ENCODE data around the gene FAM174C. TPM values are rescaled to one million over a fixed set of nuclear protein-coding genes. Genes with fewer than 3 reads are reported as not detected.

FAM174C gene
- 10 to 100 TPM; 50.5 to 98.4 (median 86.9) TPM for polyA plus RNA-seq

DNA sequence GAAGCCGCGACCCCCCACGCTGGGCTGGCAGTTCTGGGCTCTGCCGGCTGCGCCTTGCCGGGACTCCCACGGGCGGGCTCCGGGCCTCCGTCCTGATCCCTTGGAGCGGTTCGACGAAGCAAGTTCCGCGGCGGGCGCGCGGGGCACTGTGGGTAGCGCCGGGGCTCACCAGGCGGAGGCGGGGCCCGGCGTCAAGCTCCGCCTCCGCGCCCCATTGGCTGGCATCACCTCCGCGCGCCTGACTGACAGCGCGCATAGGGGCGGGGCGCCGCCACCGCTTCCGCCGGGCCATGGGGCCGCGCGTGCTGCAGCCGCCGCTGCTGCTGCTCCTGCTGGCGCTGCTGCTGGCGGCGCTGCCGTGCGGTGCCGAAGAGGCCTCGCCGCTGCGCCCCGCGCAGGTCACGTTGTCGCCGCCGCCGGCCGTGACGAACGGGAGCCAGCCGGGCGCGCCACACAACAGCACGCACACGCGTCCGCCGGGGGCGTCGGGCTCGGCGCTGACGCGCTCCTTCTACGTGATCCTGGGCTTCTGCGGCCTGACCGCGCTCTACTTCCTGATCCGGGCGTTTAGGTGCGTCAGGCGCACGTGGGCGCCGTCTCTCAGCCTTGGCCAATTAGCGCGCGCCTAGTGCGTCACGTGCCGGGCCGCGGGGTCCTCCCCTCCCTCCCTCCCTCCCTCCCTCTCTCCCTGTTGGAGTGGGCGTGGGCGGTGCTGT lies at the start of gene FAM174C:
TSS of gene FAM174C (plus strand) at position 271 of the 716 bp plus-strand sequence. CDS start at position 291, 20 bp downstream.
- Mint-ChIP-seq H3K9me3 (no peaks in the 10 kb centered on the region), H3K36me3 (peaks cover 10 to 32% (median 14%) of the 10 kb centered on the region in 3 donors), H3K4me1 (peaks cover 43 to 49% of the 10 kb centered on the region in 2 donors)

DNA sequence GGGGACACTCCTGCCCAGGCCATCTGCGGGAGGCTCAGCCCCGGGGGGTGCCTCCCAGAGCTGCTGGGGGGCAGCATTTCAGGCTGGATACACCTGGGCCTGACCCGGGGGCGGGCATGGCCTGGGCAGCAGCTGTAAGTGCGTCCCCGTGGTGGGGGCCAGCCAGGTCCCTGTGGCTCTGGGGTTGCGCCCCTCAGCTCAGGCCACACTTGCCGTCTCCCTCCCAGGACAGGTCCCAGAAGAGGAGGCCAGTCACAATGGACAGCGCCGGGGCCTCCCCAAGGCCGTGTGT lies 49.2 kb upstream of the FAM174C start:
- Mint-ChIP-seq H3K4me1 (no peaks in the 10 kb centered on the region), H3K9me3 (no peaks in the 10 kb centered on the region), H3K27ac (no peak overlapping the region), H3K4me3 (no peak overlapping the region), H3K27me3 (ENCODE audit: low read depth in 3 of 3) (peaks cover 0 to 1% (median 0%) of the 10 kb centered on the region in 3 donors), H3K36me3 (no peaks in the 10 kb centered on the region)
- DNase-seq = no peak

More for the DNA sequence above, at the start of gene FAM174C:
- DNase-seq = peak; percentile 95 to 97 (median 96)
- peak within 1 kb of the TSS; percentile 84 to 96 (median 94) for H3K27ac Mint-ChIP-seq
- H3K4me3 Mint-ChIP-seq = peak within 1 kb of the TSS; percentile 80 to 85 (median 83)
- H3K27me3 Mint-ChIP-seq (ENCODE audit: low read depth in 3 of 3) = peaks cover 16 to 34% (median 27%) of the 10 kb centered on the region in 3 donors

DNA sequence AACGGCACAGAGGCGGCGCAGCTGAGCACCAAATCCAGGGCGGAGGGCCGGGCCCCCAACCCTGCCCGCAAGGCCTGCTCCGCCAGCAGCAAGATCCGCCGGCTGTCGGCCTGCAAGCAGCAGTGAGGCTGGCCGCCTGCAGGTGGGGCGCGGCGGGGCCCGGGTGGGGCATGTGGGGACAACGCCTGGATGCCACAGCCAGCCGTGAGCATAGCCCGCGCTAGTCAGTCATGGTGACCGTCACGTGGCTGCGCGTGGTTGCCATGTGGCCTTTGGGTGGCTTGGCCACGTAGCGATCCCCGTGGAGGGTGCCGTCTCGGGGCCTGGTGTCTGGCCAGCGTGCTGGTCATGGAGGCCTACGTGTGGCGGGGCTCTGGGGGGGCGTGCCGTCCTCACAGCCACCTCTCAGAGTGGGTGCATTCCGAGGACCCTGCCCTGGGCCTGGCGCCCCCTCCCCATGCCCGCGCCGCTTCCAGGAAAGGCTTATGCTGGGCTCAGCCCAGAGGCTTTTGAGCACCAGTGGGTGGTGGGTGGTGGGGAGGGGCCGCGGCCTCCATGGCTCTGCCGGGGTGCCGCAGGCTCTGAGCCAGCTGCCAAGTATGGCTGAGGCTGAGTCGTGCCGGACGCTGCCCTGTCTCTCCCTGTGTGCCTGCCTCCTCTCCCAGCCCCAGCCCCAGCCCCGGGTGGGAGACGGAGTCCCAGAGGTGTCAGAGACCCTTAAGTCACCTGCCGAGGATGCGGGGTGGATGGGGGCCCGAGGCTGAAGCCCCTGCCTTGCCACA lies 48.6 kb upstream of the FAM174C start:
- Mint-ChIP-seq H3K4me3 (no peak overlapping the region), H3K27ac (no peak overlapping the region), H3K27me3 (ENCODE audit: low read depth in 3 of 3) (peaks cover 0 to 1% (median 1%) of the 10 kb centered on the region in 3 donors), H3K9me3 (no peaks in the 10 kb centered on the region), H3K4me1 (no peaks in the 10 kb centered on the region), H3K36me3 (no peaks in the 10 kb centered on the region)
- no peak for DNase-seq

DNA sequence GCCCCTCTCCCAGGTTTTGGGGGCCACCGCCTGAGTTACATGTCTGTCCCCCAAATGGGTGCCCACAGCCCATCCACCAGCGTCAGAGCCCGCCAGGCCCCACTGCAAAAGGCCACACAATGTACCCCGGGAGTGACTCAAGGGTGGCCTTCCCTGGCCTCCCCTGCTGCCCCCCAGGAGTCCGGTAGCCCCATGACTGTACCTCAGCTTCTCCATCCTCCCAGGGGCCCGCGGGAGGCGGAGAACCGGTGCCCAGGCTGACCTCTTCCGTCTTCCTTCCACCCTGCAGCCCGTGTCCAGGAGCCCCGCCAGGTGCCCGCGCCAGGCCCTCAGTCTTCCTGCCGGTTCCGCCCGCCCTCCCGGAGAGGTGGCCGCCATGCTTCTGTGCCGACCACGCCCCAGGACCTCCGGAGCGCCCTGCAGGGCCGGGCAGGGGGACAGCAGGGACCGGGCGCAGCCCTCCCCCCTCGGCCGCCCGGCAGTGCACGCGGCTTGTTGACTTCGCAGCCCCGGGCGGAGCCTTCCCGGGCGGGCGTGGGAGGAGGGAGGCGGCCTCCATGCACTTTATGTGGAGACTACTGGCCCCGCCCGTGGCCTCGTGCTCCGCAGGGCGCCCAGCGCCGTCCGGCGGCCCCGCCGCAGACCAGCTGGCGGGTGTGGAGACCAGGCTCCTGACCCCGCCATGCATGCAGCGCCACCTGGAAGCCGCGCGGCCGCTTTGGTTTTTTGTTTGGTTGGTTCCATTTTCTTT lies 47.9 kb upstream of the FAM174C start:
- no peaks in the 10 kb centered on the region for H3K9me3 Mint-ChIP-seq

DNA sequence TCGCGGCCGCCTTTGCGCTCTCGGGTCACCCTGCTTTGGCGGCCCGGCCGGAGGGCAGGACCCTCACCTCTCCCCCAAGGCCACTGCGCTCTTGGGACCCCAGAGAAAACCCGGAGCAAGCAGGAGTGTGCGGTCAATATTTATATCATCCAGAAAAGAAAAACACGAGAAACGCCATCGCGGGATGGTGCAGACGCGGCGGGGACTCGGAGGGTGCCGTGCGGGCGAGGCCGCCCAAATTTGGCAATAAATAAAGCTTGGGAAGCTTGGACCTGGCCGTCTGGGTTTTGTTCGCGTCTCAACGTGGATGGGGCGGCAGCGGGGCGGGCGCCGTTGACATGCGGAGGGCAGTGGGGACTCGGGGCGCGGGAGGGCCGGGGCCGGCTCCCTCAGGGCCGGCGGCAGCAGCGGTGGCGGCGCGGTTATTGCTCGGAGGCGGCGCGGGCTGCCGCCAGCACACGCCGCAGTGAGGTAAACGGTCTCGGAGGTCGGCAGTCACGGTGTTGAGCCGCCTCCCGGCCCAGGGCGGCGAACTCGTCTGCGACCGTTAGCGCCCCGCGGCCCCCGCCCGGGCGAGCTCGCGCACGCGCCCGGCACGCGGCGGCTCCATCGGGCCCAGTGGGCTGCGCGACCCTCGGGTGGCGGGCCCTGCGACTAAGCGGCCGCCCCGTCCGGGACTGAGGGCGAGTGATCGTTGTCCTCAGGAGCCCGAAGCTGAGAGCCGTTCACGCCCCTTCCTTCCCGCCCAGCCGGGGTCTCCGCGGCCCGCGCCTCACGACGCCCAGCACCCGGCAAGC lies 47.0 kb upstream of the FAM174C start:
- no peaks in the 10 kb centered on the region for H3K9me3 Mint-ChIP-seq
- no peaks in the 10 kb centered on the region for H3K4me1 Mint-ChIP-seq
- H3K27ac Mint-ChIP-seq = no peak overlapping the region
- H3K27me3 Mint-ChIP-seq (ENCODE audit: low read depth in 3 of 3) = peaks cover 0 to 4% (median 1%) of the 10 kb centered on the region in 3 donors
- H3K36me3 Mint-ChIP-seq = no peaks in the 10 kb centered on the region
- no peak overlapping the region for H3K4me3 Mint-ChIP-seq
- no peak for DNase-seq

More for the DNA sequence above, 47.9 kb upstream of the FAM174C start:
- H3K27ac Mint-ChIP-seq = no peak overlapping the region
- peaks cover 0 to 2% (median 1%) of the 10 kb centered on the region in 3 donors for H3K27me3 Mint-ChIP-seq (ENCODE audit: low read depth in 3 of 3)
- no peaks in the 10 kb centered on the region for H3K36me3 Mint-ChIP-seq
- H3K4me1 Mint-ChIP-seq = no peaks in the 10 kb centered on the region
- no peak overlapping the region for H3K4me3 Mint-ChIP-seq
- no peak for DNase-seq

DNA sequence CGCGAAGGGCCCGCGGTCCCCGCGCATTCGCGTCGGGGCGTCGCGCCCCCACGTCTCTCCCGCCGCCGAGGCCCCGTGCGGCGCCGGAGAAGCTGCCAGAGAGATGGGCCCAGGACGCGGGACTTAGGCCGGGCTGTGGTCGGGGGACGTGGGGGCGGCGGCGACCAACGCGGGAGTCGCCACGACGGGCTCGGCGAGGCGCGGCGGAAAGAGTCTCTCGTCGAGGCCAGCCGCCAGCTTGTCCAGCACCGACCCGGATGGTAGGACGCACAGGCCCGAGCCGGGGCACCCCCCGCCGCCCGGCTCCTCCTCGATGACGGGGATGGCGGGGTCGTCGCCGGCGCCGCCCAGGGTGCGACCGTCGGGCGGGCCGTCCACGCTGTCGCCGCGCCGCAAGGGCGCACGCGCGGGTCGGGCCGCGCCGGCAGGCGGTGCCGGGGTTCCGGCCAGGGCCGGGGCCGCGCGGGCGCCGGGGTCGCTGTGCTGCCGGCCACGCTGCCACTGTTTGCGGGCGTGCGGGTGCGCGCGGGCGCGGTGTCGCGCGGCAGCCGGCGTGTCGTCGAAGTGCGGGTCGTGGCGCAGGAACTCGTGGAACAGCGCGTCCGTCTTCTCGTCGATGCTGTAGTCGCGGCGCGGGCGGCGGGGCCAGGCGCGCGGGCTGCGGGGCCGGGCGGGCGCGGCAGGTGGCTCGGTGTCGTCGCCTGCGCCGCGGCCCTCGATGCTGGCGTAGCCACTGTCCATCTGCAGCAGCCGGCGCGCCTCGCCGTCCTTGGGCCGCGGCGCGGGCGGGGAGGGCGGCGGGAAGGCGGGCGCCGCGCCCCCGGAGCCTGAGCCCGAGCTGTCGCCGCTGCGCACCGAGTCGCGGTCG lies 46.0 kb upstream of the FAM174C start:
- H3K4me1 Mint-ChIP-seq = no peaks in the 10 kb centered on the region
- no peak overlapping the region for H3K27ac Mint-ChIP-seq
- no peaks in the 10 kb centered on the region for H3K36me3 Mint-ChIP-seq
- H3K4me3 Mint-ChIP-seq = no peak overlapping the region
- no peak for DNase-seq
- no peaks in the 10 kb centered on the region for H3K9me3 Mint-ChIP-seq
- peaks cover 0 to 4% (median 3%) of the 10 kb centered on the region in 3 donors for H3K27me3 Mint-ChIP-seq (ENCODE audit: low read depth in 3 of 3)

DNA sequence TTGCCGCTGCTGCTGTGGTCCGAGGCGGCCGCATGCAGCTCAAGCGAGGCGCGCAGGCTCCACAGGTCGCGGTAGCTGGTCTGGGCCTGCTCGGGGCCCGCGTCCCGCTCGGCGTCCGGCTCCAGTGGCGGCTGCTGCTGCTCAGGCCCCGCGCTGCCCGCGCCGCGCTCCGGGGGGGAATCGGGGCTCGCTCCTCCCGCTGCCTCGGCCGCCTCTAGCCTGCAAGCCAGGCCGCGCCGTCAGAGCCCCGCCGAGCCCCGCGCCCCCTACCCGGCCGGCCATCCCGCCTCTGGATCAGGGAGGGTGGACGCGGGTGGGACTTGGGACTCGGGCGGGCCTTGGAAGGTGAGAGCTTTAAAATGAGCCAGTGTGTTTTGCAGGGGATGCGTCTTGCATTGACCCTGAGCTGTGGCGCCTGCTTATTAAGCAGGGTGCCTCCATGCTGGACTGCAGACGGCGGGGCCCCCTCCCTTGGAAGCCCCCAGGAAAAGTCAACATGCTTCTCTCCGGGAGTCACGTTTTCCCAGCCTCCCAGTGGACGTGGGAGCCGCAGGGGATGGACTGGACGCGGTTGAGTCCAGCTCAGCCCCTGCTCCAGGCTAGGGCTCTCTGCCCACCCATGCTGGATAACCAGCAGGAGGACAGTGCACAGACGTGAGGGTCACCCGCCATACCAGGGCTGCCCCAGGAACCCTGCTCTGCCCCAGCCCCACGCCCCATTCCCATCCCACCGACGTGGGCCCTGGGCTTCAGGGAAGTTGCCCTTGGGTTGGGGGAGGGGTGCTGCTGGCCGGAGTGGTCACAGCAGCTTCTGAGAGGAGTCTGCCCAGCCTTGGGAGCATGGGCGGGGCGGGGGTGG lies 45.2 kb upstream of the FAM174C start:
- Mint-ChIP-seq H3K27me3 (ENCODE audit: low read depth in 3 of 3) (peaks cover 0 to 4% (median 3%) of the 10 kb centered on the region in 3 donors), H3K9me3 (no peaks in the 10 kb centered on the region), H3K4me3 (no peak overlapping the region), H3K4me1 (no peaks in the 10 kb centered on the region), H3K36me3 (no peaks in the 10 kb centered on the region), H3K27ac (no peak overlapping the region)
- DNase-seq = no peak

DNA sequence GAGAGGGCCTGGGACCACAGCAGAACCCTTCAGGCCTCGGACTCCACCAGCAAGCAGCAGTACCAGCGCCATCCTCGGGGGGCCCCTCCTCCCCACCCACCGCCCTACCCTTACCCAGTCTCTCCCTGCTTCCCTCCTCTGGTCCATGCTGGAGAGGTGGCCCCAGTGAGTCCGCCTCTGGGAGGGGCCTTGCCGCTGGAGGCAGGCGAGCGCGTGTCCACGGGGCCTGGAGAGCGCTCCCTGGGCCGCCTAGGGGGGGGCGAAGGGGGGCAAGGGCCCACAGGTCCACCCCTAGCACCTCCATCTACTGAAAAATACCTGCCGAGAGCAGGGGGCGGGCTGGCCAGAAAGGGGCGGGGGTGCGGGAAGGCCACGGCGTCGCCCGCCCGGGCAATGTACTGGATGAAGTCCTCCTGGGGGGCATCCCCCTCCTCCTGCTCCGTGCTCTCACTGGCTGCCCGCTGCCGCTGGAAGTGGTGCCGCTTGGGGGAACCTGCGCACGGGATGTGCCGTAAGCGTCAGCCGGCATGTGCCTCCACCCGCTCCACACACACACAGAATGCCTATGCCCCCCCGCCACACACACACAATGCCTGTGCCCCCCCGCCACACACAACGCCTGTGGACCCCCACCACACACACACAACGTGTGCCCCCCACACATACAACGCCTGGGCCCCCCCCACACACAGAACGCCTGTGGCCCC lies 44.4 kb upstream of the FAM174C start:
- Mint-ChIP-seq H3K27me3 (ENCODE audit: low read depth in 3 of 3) (peaks cover 0 to 5% (median 3%) of the 10 kb centered on the region in 3 donors), H3K4me1 (no peaks in the 10 kb centered on the region), H3K36me3 (no peaks in the 10 kb centered on the region), H3K9me3 (no peaks in the 10 kb centered on the region), H3K27ac (no peak overlapping the region), H3K4me3 (no peak overlapping the region)
- no peak for DNase-seq

DNA sequence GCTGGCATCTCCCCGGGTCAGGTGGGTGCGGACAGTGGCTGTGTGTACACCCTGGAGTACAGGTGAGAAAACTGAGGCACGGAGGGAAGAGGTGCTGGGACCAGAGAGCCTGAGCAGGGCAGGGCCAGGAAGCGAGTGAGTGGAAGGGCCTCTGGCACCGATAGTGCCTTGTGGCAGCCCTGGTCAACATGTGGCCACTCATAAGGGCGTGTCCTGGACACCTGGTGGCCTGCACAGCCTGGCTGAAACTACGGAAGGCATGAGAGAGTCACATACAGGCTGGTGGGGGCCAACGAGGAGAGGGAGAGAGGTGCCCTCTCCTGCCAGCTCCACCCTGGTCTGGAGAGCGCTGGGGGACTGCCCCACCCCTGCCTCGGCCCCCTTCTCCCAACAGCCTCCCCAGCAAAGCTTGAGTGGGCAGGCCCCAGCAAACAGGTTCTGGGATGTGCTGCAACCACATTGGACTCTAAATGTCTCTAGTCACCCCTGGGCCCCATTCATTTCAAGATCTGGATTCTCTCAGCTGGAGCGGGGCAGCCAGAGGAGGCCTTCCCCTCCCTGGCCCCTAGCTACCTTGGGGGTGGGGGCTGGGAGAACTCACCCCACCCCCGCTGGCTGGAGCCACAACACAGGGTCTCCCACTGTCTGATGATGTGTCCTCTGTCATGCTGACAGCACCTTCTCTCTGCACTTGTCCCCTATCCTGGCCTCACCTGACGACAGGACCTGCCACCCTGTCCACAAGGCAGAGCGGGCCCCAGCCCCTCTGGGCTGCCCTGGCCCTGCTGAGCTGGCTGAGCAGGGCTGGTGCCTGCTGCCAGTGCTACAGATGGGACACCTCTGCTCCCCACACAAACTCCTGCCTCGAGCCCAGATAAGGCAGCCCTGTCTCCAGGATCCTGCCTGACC lies 43.3 kb upstream of the FAM174C start:
- no peaks in the 10 kb centered on the region for H3K4me1 Mint-ChIP-seq
- no peaks in the 10 kb centered on the region for H3K9me3 Mint-ChIP-seq
- peaks cover 0 to 5% (median 3%) of the 10 kb centered on the region in 3 donors for H3K27me3 Mint-ChIP-seq (ENCODE audit: low read depth in 3 of 3)
- no peak for DNase-seq
- H3K27ac Mint-ChIP-seq = peak overlapping the region in 2 of 6 donors; percentile 49 to 58
- no peaks in the 10 kb centered on the region for H3K36me3 Mint-ChIP-seq
- no peak overlapping the region for H3K4me3 Mint-ChIP-seq

DNA sequence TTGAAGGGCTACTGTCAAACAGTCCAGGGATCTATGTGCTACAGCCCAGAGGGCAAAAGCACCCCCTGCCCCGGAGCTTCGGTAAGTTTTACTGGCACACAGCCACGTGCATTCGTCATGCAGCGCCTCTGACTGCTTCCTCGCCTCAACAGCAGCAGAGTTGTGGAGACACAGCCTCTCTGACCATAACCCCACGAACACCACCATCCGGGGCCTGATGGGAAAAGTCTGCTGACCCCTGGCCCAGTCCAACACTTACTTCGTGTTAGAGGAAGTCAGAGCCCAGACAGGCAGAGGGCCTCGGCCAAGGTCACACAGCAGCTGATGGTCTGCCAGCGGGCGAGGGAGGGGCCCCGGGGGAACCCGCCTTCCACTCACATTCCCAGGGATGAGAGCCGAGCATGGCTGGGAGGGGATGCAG lies 42.7 kb upstream of the FAM174C start:
- Mint-ChIP-seq H3K4me3 (no peak overlapping the region), H3K4me1 (no peaks in the 10 kb centered on the region), H3K27me3 (ENCODE audit: low read depth in 3 of 3) (peaks cover 0 to 5% (median 3%) of the 10 kb centered on the region in 3 donors), H3K9me3 (no peaks in the 10 kb centered on the region), H3K36me3 (no peaks in the 10 kb centered on the region), H3K27ac (peak overlapping the region in 2 of 6 donors; percentile 49 to 58)
- no peak for DNase-seq
